Endothelial cell (in vitro differentiated cells): ENCODE results near the gene TSPAN11. TPM values are rescaled to one million over a fixed set of nuclear protein-coding genes. Genes with fewer than 3 reads are reported as not detected.

ENCODE experiments used
- DNase-seq: peaks from one replicate; pipeline ENCODE4 v3.0.0; 2021; ENCODE audit warnings: low spot score
- H3K27ac Mint-ChIP-seq: one replicate; pipeline ENCODE4 v1.8.0; 2021; ENCODE audit warnings: mixed read lengths, inconsistent platforms; ENCODE audit not compliant: unreplicated experiment
- H3K27me3 Mint-ChIP-seq: one replicate; pipeline ENCODE4 v1.8.0; 2021; ENCODE audit warnings: mild to moderate bottlenecking, moderate library complexity, mixed read lengths, inconsistent platforms; ENCODE audit not compliant: unreplicated experiment
- H3K36me3 Mint-ChIP-seq: one replicate; pipeline ENCODE4 v1.8.0; 2021; ENCODE audit warnings: mild to moderate bottlenecking, low read depth, mixed read lengths, inconsistent platforms; ENCODE audit not compliant: unreplicated experiment
- H3K4me1 Mint-ChIP-seq: one replicate; pipeline ENCODE4 v1.8.0; 2021; ENCODE audit warnings: mild to moderate bottlenecking, mixed read lengths, inconsistent platforms; ENCODE audit not compliant: unreplicated experiment
- H3K4me3 Mint-ChIP-seq: one replicate; pipeline ENCODE4 v1.8.0; 2021; ENCODE audit warnings: mild to moderate bottlenecking, mixed read lengths, inconsistent platforms; ENCODE audit not compliant: unreplicated experiment
- H3K9me3 Mint-ChIP-seq: one replicate; pipeline ENCODE4 v1.8.0; 2021; ENCODE audit warnings: mixed read lengths, inconsistent platforms; ENCODE audit not compliant: unreplicated experiment
- total RNA-seq: library from RNA; stranded (reverse); fragmentation: NEBNext Ultra II Directional; extraction: Animal tissue kit (Norgen Biotek cat#: 25700); gene quantifications from one replicate; pipeline ENCODE4 v1.2.1, GENCODE V29; 2021; ENCODE audit not compliant: unreplicated experiment
- TF ChIP-seq, protein P1 (sequence below): fragments of 200-600 bp; sonication (generic); IDR thresholded peaks from one replicate; pipeline ENCODE4 v1.5.0; 2021; ENCODE audit warnings: antibody characterized with exemption; ENCODE audit not compliant: unreplicated experiment

Gene TSPAN11
- total RNA-seq, 1 donor from 2014 or later = 3.6 TPM

DNA sequence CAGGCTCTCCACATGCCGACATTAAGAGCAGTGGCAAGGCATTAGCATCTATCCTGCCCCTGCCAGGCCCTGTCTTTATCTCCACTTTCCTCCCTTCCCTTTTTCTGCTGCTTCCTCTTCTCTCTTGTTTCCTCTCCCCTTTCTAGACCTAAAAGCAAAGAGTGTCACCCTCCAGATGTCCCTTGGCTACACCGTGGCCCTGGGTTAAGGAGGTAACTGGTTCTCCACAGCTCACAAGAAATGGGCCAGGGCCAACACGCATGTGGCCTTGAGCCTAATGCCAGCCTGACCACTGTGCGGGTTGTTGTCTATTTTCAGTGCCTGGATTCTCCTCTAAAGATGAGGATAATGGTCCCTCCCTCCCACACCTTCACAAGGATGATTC lies 105.4 kb downstream of the TSPAN11 start:
- Mint-ChIP-seq H3K4me1 (peaks cover 18% of the 10 kb centered on the region), H3K9me3 (no peaks in the 10 kb centered on the region), H3K27me3 (peaks cover 9% of the 10 kb centered on the region), H3K4me3 (no peak overlapping the region), H3K36me3 (no peaks in the 10 kb centered on the region), H3K27ac (no peak overlapping the region)
- TF ChIP-seq, protein P1, sequence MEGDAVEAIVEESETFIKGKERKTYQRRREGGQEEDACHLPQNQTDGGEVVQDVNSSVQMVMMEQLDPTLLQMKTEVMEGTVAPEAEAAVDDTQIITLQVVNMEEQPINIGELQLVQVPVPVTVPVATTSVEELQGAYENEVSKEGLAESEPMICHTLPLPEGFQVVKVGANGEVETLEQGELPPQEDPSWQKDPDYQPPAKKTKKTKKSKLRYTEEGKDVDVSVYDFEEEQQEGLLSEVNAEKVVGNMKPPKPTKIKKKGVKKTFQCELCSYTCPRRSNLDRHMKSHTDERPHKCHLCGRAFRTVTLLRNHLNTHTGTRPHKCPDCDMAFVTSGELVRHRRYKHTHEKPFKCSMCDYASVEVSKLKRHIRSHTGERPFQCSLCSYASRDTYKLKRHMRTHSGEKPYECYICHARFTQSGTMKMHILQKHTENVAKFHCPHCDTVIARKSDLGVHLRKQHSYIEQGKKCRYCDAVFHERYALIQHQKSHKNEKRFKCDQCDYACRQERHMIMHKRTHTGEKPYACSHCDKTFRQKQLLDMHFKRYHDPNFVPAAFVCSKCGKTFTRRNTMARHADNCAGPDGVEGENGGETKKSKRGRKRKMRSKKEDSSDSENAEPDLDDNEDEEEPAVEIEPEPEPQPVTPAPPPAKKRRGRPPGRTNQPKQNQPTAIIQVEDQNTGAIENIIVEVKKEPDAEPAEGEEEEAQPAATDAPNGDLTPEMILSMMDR = no peak
- no peak for DNase-seq

DNA sequence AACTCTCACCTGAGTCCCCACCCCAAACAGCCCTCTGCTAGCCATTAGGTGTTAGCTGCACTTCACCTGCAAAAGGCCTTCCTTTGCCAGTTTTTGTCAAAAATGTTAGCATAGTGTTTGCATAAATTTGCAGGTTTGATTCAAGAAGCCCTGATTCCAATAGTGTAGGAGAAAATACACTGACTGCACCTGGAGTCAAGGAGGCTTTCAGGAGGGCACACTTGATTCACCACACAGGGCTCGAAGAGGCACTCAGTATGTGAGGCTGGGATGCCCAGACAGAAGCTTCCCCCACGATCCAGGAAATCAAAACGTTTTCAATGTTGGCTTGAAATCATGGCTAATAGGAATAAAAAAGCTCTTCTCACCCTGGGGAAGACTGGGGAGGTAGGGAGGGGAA lies 106.6 kb downstream of the TSPAN11 start:
- Mint-ChIP-seq H3K4me1 (peaks cover 18% of the 10 kb centered on the region), H3K36me3 (no peaks in the 10 kb centered on the region), H3K4me3 (no peak overlapping the region), H3K9me3 (no peaks in the 10 kb centered on the region), H3K27me3 (peaks cover 11% of the 10 kb centered on the region), H3K27ac (no peak overlapping the region)
- DNase-seq = no peak
- TF ChIP-seq, protein P1 = no peak

DNA sequence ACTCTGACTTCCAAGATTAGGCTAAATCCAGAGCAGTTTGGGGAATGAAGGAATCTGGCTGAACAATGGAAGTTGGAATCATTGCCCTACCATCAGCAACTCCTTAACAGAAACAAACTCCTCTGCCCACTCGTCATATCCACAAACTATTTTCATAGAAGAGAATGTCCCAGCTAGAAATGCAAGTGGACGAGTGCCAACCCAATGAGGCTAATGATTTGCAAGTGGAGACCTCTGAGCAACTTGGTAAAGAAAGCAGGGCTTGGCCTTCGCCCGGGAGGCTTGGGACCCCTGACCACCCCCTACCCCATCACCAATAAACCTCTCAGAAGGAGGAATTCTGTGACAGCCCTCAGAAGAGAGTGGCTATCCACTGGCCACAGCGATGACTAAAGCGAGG lies 107.1 kb downstream of the TSPAN11 start:
- no peaks in the 10 kb centered on the region for H3K9me3 Mint-ChIP-seq
- no peak overlapping the region for H3K4me3 Mint-ChIP-seq
- H3K36me3 Mint-ChIP-seq = no peaks in the 10 kb centered on the region
- TF ChIP-seq, protein P1 = no peak
- no peak overlapping the region for H3K27ac Mint-ChIP-seq
- DNase-seq = no peak
- peaks cover 18% of the 10 kb centered on the region for H3K4me1 Mint-ChIP-seq
- peaks cover 11% of the 10 kb centered on the region for H3K27me3 Mint-ChIP-seq

- H3K36me3 Mint-ChIP-seq = no peaks in the 10 kb centered on the region
- no peak overlapping the region for H3K27ac Mint-ChIP-seq
- H3K4me1 Mint-ChIP-seq = peaks cover 18% of the 10 kb centered on the region
- H3K27me3 Mint-ChIP-seq = peaks cover 11% of the 10 kb centered on the region
- TF ChIP-seq, protein P1 = no peak
- no peak overlapping the region for H3K4me3 Mint-ChIP-seq
- H3K9me3 Mint-ChIP-seq = no peaks in the 10 kb centered on the region
- no peak for DNase-seq
Observed at GRCh38 chr12:31034372-31034771, 107.8 kb downstream of the TSPAN11 start.

DNA sequence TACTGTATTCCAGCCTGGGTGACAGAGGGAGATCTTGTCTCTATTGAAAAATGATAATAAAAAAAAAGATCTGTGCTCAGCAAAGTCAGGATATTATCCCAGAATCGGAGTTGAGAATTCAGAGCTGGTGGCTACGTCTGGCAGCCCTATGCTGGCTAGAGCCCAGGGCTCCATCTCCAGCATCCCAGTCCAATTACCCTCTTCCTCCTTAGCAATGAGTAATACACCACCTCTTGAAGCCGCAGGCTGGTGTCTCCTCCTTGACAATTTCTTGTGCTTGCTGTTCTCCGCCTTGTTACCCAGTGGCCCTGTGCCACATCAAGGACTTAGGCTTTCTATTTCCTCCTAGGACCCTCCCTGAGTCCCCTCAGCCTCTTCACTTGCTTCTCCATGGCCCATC lies 108.7 kb downstream of the TSPAN11 start:
- Mint-ChIP-seq H3K9me3 (no peaks in the 10 kb centered on the region), H3K4me1 (peaks cover 18% of the 10 kb centered on the region), H3K27ac (no peak overlapping the region), H3K27me3 (peaks cover 10% of the 10 kb centered on the region), H3K36me3 (no peaks in the 10 kb centered on the region), H3K4me3 (no peak overlapping the region)
- TF ChIP-seq, protein P1 = no peak
- DNase-seq = no peak
